K562 (cell line): ENCODE measurements around the gene ELMOD1. TPM values are rescaled to one million over a fixed set of nuclear protein-coding genes. Genes with fewer than 3 reads are reported as not detected.

ENCODE experiments used
- ARID1B ChIP-seq: fragments of 450-650 bp; IDR thresholded peaks from 2 replicates; pipeline ENCODE4 v1.6.1; 2016; ENCODE audit warnings: antibody characterized with exemption, mild to moderate bottlenecking, inconsistent platforms
- COPS2 ChIP-seq: fragments of 450-650 bp; conservative IDR thresholded peaks from 2 replicates; pipeline ENCODE4 v1.6.1; 2016; ENCODE audit warnings: mild to moderate bottlenecking, moderate library complexity
- JUND ChIP-seq, 2 experiments: IDR thresholded peaks; 2 replicates in 1 of 2; 3 replicates in 1 of 2; pipeline ENCODE4 v1.6.1; 2011; ENCODE audit warnings: borderline replicate concordance in 2 of 2, low read depth in 2 of 2, low read length in 2 of 2, improper control_type of control experiment in 1 of 2, missing biosample characterization in 1 of 2, missing genetic modification characterization in 1 of 2, missing genetic modification reagents in 1 of 2
- MTA1 ChIP-seq: fragments of 450-650 bp; IDR thresholded peaks from 2 replicates; pipeline ENCODE4 v1.6.1; 2017; ENCODE audit warnings: borderline replicate concordance
- U2AF1 ChIP-seq: fragments of 200-400 bp; formaldehyde crosslinking; optimal IDR thresholded peaks from 2 replicates; pipeline ENCODE3; 2017; ENCODE audit warnings: mild to moderate bottlenecking, low read depth, low read length, moderate library complexity
- ZKSCAN8 ChIP-seq: fragments of 200-800 bp; sonication (Bioruptor generic); IDR thresholded peaks from 2 replicates; pipeline ENCODE4 v1.6.1; 2016; ENCODE audit warnings: missing genetic modification characterization, missing compliant biosample characterization
- polyA plus RNA-seq, 8 experiments: library from polyadenylated mRNA; depleted of rRNA in 4 of 8; stranded (reverse) in 5 of 8; unstranded in 3 of 8; fragments of >200 nt; fragmentation: Nextera tagmentation in 2 of 8; fragmentation: Illumina TruSeq in 1 of 8; extraction: Ambion mirVana in 2 of 8; extraction: Trizol in 1 of 8; gene quantifications; 2 replicates each; pipeline versions ENCODE4 v1.2.1 to v1.2.3, GENCODE V29; 2011 to 2014; ENCODE audit warnings: inconsistent platforms in 1 of 8, missing spikeins in 1 of 8
- total RNA-seq, 7 experiments: library from RNA; depleted of rRNA in 6 of 7; stranded (reverse); fragments of >200 nt in 6 of 7; fragmentation: Illumina TruSeq in 2 of 7; extraction: Trizol in 2 of 7; gene quantifications; 2 replicates each; pipeline versions ENCODE4 v1.2.1 to v1.2.3, GENCODE V29; 2011 to 2021; ENCODE audit warnings: low replicate concordance in 1 of 7
- TF ChIP-seq, protein P1 (sequence below): sonication (generic); formaldehyde crosslinking; IDR thresholded peaks from 2 replicates; pipeline ENCODE4 v1.8.0; 2023; ENCODE audit warnings: mild to moderate bottlenecking, missing genetic modification reagents
- TF ChIP-seq, protein P2 (sequence below): fragments of 450-650 bp; IDR thresholded peaks from 2 replicates; pipeline ENCODE4 v1.6.1; 2016; ENCODE audit warnings: antibody characterized with exemption
- TF ChIP-seq, protein P3 (sequence below): fragments of 250-450 bp; sonication (Bioruptor Pico); IDR thresholded peaks from 2 replicates; pipeline ENCODE4 v1.8.0; 2022; ENCODE audit warnings: moderate library complexity, mild to moderate bottlenecking, inconsistent platforms
- TF ChIP-seq, protein P4 (sequence below): sonication (generic); formaldehyde crosslinking; IDR thresholded peaks from 2 replicates; pipeline ENCODE4 v1.8.1; 2023; ENCODE audit warnings: mild to moderate bottlenecking, missing genetic modification reagents
- TF ChIP-seq, protein P5 (sequence below): sonication (generic); formaldehyde crosslinking; IDR thresholded peaks from 2 replicates; pipeline ENCODE4 v1.8.0; 2022; ENCODE audit warnings: mild to moderate bottlenecking, low read depth, missing genetic modification reagents

Gene ELMOD1
- total and polyA plus RNA-seq, 9 of the 15 experiments (the other 6 are each of a cell fraction or from before 2014, with no cell fraction given) = not detected

DNA sequence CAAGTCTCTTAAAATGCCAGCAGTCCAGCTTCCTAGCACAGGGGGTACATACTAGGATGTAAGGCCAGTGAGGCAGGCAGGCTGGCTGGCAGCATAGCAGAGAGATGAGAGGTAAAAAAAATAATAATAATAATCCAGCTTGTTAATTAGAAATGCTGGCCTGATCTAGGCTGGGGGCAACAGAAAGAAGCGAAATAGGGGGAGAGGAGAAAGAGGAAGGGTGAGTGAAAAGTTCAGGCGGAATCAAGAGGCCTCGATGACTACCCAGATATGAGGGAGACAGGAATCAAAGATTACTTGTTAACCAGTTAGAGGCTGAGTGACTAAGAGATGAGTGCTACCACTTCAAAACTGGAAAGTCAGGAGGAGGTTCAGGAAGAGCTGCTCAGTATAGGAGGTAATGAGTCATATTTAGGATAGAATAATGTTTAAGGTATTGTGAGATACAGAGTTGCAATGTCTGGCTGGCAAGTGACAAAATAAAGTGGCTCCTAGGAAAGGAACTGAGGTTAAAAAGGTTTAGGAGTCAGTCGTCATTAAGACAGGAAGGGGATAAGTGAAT lies 28.2 kb upstream of the ELMOD1 start (continued):
- TF ChIP-seq, protein P1, sequence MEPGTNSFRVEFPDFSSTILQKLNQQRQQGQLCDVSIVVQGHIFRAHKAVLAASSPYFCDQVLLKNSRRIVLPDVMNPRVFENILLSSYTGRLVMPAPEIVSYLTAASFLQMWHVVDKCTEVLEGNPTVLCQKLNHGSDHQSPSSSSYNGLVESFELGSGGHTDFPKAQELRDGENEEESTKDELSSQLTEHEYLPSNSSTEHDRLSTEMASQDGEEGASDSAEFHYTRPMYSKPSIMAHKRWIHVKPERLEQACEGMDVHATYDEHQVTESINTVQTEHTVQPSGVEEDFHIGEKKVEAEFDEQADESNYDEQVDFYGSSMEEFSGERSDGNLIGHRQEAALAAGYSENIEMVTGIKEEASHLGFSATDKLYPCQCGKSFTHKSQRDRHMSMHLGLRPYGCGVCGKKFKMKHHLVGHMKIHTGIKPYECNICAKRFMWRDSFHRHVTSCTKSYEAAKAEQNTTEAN (CRISPR knock-in tag) = no peak
- TF ChIP-seq, protein P2, sequence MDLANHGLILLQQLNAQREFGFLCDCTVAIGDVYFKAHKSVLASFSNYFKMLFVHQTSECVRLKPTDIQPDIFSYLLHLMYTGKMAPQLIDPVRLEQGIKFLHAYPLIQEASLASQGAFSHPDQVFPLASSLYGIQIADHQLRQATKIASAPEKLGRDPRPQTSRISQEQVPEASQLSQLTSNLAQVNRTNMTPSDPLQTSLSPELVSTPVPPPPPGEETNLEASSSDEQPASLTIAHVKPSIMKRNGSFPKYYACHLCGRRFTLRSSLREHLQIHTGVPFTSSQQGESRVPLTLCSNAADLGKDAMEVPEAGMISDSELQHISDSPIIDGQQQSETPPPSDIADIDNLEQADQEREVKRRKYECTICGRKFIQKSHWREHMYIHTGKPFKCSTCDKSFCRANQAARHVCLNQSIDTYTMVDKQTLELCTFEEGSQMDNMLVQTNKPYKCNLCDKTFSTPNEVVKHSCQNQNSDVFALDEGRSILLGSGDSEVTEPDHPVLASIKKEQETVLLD = no peak
- TF ChIP-seq COPS2 (no peak), ZKSCAN8 (CRISPR knock-in tag) (no peak), ARID1B (peak; percentile 35; the same call in 1 of the 2 replicates), MTA1 (no peak), JUND (IDR thresholded peaks at IDR 0.05; ENCODE audit: borderline replicate concordance, low read depth, low read length) (peak; percentile 28; the same call in 1 of the 2 replicates), JUND (tag; IDR thresholded peaks at IDR 0.05; ENCODE audit: borderline replicate concordance, low read depth, low read length) (no peak), U2AF1 (no peak)
- TF ChIP-seq, protein P3, sequence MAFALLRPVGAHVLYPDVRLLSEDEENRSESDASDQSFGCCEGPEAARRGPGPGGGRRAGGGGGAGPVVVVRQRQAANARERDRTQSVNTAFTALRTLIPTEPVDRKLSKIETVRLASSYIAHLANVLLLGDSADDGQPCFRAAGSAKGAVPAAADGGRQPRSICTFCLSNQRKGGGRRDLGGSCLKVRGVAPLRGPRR (CRISPR knock-in tag) = no peak
- TF ChIP-seq, protein P4, sequence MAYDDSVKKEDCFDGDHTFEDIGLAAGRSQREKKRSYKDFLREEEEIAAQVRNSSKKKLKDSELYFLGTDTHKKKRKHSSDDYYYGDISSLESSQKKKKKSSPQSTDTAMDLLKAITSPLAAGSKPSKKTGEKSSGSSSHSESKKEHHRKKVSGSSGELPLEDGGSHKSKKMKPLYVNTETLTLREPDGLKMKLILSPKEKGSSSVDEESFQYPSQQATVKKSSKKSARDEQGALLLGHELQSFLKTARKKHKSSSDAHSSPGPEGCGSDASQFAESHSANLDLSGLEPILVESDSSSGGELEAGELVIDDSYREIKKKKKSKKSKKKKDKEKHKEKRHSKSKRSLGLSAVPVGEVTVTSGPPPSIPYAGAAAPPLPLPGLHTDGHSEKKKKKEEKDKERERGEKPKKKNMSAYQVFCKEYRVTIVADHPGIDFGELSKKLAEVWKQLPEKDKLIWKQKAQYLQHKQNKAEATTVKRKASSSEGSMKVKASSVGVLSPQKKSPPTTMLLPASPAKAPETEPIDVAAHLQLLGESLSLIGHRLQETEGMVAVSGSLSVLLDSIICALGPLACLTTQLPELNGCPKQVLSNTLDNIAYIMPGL = no peak
- TF ChIP-seq, protein P5, sequence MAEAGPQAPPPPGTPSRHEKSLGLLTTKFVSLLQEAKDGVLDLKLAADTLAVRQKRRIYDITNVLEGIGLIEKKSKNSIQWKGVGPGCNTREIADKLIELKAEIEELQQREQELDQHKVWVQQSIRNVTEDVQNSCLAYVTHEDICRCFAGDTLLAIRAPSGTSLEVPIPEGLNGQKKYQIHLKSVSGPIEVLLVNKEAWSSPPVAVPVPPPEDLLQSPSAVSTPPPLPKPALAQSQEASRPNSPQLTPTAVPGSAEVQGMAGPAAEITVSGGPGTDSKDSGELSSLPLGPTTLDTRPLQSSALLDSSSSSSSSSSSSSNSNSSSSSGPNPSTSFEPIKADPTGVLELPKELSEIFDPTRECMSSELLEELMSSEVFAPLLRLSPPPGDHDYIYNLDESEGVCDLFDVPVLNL (CRISPR knock-in tag) = no peak
